ENCODE results near the gene SNAI1.
"Not testable (repeated sequence)": the region's sequence is repeated elsewhere in the genome, so short reads cannot be mapped to it uniquely, and the experiment has no call there.

The SNAI1 gene

DNA sequence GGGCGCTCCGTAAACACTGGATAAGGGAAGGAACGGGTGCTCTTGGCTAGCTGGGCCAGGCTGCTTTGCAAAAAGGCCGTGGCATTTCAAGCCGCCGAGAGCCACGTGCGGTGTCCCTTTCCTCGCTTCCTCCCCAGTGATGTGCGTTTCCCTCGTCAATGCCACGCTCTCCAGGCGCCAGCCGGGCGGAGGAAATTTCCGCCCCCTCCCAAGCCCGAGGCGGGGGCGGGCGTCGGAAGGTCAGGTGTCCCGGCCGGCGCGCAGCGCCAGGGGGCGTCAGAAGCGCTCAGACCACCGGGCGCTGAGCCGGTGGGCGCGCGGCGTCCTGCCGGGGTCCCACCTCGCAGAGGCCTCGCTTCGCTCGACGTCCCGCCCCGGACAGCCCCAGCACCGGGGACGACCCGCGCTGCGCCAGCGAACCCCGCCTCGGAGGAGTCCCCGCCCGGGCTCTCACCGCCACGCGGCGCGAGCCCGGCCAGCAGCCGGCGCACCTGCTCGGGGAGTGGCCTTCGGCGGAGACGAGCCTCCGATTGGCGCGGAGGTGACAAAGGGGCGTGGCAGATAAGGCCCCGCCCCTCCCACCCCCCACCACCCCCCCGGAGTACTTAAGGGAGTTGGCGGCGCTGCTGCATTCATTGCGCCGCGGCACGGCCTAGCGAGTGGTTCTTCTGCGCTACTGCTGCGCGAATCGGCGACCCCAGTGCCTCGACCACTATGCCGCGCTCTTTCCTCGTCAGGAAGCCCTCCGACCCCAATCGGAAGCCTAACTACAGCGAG, at the start of gene SNAI1:
TSS of gene SNAI1 (plus strand) at position 635 of the 777 bp plus-strand sequence. CDS start at position 715, 80 bp downstream.
- DNase-seq: peak; percentile 97

DNA sequence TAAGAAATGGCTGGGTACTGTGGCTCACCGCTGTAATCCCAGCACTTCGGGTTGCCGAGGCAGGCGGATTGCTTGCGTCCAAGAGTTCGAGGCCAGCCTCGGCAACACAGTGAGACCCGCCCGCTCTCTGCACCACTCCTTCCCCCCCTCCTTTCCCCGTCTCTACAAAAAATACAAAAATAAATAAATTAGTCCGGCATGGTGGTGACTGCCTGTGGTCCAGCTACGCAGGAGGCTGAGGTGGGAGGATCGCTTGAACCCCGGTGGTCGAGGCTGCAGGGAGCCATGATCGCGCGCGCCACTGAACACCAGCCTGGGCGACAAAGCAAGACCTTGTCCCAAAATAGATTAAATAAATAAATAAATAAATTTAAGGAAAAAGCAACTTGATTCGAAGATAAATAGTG, 47.0 kb upstream of the SNAI1 start:
- peak; percentile 71 for DNase-seq

DNA sequence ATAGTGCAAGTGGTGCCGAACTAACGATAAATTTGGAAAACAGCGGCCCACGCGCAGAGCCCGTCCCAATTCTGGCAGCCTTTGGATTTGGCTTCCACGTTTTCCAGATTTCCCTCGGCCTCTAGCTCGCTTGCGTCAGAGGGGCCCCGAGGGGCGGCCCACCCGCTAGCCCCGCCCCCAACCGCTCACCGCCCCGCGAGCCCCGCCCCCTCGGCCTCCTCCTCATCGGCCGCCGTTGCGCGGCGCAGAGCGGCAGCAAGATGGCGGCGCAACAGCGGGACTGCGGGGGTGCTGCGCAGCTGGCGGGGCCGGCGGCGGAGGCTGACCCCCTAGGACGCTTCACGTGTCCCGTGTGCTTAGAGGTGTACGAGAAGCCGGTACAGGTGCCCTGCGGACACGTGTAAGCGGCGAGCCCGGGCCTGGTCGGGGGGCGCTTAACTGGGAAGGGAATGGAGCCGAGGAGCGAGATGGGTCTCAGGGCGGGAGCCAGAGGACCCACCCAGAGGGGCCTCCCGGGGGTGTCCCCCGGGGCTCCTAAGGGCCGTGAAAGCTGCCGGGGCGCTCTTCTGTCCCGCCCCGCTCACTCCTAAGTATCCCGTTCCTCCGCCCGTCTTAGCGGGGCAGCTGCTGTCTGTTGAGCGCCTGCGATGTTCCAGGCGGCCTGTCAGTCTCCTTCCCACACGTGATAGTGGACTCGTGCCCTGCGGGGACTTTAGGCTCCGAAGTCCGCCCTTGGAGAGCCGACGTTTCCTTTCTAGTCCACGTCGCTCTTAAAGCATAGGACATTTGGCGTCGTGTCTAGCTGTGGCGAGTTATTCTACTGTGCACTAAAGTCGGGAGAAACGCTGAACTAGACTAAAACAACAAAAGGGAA, 46.4 kb upstream of the SNAI1 start, which contains the start of gene RNF114:
TSS of gene RNF114 (plus strand) at position 245 of the 874 bp plus-strand sequence. CDS start at position 261, 16 bp downstream.
- peak; percentile 97 for DNase-seq

DNA sequence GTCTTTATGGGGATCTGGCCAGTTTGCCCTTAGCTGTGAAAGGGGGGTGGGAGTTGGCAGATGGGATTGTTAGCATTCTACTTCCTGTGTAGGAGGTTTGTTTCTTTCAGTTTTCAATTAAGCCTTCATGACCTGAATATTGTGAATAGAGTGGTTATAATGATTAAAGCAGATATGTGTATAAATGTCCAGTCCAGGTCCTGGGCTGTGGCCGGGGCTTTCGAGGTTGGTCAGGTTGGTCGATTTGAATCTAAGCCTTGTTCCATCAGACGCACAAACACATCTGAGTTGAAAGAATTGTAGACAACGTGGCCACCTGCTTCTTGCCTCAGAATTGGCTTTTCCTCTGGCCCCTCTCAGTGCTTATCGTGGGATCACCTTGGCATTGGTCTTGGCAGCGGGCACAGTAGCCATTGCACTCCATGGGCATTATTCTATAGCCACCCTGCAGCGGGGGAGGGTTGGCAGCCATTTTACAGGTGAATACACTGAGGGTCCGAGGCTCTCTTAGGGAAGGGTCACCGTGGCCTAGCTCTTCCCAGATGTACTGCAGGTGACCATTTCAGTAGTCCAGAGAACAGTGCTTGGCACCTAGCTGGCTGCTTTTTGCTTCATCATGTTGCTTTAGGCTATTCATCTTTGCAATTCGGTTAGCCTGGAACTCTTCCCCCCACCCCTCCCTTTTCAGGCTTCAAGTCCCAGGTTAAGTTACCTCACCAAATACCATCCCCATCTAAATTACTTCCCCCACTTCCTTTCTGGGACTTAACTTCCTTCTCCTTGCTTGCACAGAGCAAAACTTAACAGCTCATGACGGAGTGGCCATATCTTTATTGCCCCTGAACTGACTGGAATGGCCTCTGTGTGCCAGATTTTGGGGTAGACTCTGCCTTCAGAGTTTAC, 45.5 kb upstream of the SNAI1 start:
- DNase-seq: no peak

DNA sequence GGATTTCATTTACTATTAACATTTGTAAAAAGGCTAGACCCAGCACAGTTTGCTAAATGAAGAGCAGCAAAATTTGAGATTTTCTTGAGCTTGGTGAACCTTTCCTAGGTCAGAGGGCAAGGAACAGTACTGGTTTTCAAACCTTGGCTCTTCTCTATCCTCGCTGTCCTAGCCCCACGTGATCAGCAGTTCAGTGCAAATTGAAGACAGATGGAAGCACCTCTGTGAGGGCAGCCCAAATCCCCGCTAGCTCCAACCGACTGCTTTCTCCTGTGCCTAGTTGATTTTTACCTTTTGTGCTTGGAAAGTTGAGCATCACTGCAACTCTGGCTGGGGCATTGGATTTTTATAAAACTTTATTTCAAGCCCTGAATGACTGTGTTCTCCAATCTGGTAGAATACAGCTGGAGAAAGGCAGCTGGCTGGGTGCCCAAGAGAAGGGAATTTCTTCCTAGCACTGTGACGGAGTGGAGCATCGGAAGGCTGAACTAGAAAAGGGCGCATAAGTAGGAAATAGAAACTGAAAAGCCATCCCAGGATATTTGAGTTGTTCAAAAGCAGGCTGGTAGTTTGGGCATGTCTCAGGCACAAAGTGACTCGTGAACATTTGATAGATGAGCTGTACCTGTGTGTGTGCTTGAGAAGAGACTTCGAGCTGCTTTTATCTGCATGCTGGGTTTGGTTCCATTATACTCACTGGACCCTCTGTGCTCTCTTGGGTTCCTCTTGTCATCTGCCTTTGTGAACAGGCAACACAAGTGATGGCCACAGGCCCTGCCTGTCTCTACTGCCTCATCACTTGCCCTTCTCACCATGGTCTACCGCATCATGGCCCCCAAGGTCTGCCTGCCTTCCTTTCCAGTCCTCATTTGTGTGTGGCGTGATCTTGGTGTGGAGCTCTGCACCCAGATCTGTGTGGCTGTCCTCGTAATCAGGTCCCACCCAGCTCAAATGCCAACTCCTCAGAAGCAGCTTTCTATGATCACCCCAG, 44.3 kb upstream of the SNAI1 start:
- no peak for DNase-seq

DNA sequence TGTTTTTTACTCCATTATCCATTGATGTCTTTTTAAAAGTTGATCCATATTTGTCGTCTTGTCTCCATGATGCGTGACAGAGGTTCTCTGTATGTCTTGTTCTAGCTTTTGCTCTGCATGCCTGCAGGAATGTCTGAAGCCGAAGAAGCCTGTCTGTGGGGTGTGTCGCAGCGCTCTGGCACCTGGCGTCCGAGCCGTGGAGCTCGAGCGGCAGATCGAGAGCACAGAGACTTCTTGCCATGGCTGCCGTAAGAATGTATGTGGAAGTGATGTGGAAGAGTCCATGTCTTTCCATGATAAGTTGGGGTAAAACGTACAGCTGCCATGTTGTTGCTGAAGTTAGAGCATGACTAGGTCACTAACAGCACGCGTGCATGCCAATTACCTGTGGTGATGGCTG, 41.3 kb upstream of the SNAI1 start:
- no peak for DNase-seq

DNA sequence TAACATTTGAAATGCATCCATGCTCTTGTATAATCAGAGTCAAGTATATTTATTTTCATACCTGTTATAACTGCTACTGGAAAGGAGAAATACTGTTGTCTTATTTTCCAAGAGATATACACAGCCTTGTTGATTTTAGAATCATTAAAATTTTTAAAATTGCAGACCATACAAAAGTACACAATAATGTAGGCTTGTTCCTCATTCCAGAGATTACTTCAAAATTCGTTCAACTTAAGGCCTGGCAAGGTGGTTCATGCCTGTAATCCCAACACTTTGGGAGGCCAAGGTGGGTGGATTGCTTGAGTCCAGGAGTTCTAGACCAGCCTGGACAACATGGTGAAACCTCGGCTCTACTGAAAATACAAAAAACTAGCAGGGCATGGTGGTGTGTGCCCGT, 40.5 kb upstream of the SNAI1 start:
- DNase-seq: no peak

DNA sequence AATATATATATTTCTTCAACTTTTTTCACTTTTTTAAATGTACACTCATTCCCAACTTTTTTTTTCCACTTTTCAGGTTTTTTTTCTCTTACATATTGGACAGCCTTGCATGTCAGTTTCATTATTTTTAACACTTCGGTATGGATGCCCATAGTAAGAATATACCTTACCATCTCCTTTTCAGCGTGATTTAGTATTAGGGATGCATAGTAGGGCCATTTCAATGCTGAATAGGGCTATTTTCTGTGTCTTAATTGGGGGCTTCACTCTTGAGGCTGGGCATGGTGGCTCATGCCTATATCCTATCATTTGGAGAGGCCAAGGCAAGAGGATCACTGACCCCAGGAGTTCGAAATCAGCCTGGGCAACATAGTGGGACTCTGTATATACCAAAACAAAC, 39.8 kb upstream of the SNAI1 start:
- no peak for DNase-seq

DNA sequence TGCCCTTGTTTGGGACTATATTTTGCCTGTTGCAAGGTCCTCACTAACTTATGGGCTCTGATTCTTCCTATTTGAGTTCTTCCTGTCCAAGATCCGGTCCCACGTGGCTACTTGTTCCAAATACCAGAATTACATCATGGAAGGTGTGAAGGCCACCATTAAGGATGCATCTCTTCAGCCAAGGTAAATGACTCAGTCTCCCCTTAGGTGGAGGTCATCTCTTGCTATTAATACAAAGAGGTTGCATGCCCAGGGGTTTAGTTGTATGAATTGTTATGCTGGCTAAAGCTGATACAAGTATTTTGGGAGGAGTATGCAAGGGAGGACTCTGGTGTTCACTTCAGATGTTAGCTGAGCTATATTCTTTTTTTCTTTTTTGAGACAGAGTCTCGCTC, 37.5 kb upstream of the SNAI1 start:
- no peak for DNase-seq

DNA sequence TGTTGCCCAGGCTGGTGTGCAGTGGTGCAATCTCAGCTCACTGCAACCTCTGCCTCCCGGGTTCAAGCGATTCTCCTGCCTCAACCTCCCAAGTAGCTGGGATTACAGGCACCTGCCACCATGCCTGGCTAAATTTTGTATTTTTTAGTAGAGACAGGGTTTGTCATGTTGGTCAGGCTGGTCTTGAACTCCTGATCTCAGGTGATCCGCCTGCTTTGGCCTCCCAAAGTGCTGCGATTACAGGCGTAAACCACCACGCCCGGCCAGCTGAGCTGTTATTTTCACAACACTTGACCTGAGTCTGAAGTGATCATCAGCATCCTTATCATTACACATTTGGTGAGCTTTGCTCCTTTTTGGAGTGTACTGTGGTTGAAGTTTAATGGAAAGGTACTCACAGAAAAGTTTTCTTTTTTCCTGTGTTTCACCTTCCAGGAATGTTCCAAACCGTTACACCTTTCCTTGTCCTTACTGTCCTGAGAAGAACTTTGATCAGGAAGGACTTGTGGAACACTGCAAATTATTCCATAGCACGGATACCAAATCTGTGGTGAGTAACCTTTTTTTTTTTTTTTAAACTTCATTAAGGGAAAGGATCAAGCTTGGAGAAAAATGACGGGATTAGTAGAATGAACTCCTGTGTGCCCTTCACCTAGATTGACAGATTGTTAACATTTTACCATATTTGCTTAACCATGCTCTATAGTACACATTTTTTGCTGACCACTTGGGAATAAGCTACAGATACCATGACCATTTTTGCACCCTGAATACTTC, 36.9 kb upstream of the SNAI1 start:
- no peak for DNase-seq

DNA sequence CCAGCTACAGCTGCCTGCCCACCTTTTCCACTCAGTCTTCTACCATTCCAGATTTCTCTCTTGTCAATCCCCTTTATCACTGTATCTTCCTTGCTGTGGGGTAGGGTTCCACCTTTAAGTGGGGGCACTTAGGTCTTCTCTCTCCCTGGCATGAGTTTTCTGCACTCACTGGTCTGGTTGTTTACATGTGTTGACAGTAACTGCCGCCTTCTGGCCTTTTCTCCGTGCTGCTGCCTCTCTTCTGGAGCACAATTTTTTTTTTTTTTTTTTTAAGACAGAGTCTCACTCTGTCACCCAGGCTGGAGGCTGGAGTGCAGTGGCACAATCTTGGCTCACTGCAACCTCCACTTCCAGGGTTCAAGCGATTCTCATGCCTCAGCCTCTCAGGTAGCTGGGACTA, 34.6 kb upstream of the SNAI1 start:
- no peak for DNase-seq

DNA sequence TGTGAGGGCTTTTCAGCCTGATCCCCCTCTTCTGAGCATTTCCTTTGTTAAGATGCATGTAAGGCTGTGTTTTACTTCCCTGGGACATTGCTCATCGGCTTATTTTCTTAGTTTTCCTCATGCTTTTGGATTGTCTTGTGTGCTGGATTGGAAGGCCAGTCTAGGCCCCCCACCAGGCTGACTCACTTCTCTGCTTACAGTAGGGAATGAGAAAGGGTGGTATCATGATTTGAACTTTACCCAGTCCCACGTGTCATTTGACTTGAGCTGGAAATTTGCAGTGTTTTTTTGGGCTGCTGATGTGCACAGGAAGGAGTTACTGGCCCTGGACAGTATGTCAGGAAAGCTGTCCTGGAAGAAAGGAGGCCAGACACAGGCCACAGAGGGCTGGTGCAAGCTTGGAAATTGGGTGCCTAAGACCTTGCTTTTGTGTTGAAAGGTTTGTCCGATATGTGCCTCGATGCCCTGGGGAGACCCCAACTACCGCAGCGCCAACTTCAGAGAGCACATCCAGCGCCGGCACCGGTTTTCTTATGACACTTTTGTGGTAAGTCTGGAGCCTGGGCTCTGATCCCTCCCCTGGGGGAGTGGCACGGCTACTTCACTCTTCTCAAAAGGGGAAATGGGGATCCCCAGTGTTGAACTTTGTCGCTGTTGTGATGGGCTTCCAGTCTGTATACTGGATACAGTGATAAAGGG, 33.8 kb upstream of the SNAI1 start:
- DNase-seq: no peak

DNA sequence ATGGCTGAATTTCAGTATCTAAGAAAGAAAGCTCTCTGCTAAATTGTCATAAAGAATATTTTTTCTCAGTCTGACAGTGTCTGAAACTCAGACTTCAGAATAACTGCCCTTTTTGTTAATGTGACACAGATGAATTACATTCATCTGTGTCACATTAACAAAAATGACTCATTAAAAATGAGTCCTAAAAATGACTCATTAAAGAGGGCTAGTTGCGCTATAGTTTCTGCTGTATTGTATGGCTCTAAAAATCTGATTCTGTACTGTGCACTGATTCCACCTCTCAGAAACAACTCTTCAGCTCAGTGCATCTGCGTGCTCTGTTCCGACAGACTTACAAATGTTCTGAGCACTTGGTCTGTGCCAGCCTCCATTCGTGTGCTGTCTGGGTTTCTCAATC, 31.6 kb upstream of the SNAI1 start:
- DNase-seq: no peak

DNA sequence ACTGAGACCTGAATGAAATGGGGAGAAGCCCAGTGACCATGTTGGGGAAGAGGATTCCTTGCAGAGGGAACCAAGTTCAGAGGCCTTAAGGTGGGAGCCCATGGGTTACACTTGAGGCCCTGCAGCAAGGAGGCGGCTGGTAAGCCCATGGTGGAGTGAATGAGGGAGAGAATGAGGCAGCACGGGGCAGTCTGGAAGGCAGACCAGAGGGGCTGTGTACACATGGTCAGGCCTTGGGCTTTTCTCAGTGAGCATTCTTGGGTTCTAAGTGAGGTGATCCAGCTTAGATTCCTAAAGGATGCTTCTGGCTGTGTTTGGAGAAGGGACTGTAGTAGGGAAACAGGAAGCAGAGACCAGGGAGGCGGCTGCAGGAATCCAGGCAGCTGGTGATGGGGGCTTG, 27.6 kb upstream of the SNAI1 start:
- DNase-seq: no peak

DNA sequence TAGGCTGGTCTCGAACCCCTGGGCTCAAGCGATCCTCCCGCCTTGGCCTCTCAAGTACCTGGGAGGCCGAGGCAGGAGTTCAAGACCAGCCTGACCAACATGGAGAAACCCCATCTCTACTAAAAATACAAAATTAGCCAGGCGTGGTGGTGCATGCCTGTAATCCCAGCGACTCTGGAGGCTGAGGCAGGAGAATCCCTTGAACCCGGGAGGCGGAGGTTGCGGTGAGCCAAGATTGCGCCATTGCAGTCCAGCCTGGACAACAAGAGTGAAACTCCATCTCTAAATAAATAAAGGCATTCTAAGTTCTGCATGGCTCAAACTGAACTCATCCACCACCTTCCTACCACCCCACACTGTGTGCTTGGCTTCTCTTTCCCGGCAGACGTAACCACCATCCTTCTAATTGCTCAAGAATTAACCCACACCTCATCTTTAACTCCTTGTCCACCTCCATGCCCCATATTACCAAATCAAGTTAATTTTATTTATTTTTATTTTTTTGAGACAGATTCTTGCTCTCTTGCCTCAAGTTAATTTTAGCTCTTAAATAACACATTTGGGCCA, 26.9 kb upstream of the SNAI1 start:
- not testable (repeated sequence) for DNase-seq

DNA sequence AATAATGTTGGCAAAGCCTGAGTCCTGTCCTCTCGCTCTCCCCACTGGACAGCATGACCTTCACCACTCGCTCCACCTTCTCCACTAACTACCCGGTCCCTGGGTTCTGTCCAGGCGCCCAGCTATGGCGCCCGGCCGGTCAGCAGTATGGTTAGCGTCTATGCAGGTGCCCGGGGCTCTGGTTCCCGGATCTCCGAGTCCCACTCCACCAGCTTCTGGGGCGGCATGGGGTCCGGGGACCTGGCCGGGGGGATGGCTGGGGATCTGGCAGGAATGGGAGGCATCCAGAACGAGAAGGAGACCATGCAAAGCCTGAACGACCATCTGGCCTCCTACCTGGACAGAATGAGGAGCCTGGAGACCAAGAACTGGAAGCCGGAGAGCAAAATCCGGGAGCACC, 26.1 kb upstream of the SNAI1 start:
- no peak for DNase-seq

DNA sequence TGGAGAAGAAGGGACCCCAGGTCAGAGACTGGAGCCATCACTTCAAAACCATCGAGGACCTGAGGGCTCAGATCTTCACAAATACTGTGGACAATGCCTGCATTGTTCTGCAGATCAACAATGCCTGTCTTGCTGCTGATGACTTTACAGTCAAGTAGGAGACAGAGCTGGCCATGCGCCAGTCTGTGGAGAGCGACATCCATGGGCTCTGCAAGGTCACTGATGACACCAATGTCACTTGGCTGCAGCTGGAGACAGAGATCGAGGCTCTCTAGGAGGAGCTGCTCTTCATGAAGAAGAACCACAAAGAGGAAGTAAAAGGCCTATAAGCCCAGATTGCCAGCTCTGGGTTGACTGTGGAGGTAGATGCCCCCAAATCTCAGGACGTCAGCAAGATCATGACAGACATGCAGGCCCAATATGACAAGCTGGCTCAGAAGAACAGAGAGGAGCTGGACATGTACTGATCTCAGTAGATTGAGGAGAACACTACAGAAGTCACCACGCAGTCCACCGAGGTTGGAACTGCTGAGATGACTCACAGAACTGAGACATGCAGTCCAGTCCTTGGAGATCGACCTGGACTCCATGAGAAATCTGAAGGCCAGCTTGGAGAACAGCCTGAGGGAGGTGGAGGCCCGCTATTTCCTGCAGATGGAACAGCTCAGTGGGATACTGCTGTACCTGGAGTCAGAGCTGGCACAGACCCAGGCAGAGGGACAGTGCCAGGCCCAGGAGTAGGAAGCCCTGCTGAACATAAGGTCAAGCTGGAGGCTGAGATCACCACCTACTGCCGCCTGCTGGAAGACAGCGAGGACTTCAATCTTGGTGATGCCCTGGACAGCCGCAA, 25.5 kb upstream of the SNAI1 start:
- DNase-seq: peak; percentile 26

DNA sequence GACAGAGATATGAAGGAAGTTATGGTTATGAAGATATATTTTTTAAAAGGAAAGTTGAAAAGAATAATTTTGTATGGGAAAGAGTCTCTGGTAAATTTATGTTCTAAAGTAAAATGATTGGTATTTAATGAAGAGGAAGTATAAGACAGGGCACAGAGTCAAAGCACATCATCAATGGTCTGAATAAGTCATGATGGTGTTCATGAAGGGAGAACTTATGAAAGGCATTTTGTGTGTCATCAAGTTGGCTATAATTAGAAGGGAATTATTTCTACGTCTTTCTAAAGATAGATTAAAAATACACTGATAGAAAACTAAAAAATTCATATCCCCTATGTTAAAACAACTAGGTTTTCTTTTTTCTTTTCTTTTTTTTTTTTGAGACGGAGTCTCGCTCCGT, 21.4 kb upstream of the SNAI1 start:
- no peak for DNase-seq

Data from DMS53 (cell line).